Coronary artery (tissue), 2 donors: Measurements from ENCODE around the gene PRSS22.

Source experiments
- DNase-seq: peaks from one replicate; pipeline ENCODE4 v3.0.0-alpha.2; 2017; ENCODE audit warnings: low spot score
- H3K27ac ChIP-seq, 2 donors: fragments of 200-600 bp; sonication (generic); one replicate each; pipeline ENCODE4 v1.5.1; 2016 to 2019
- H3K4me3 ChIP-seq: fragments of 200-600 bp; sonication (generic); 2 replicates; pipeline ENCODE4 v1.5.1; 2016; ENCODE audit warnings: mild to moderate bottlenecking, moderate library complexity
- TF ChIP-seq, protein P1 (sequence below): fragments of 200-600 bp; sonication (generic); IDR thresholded peaks from one replicate; pipeline ENCODE4 v1.5.1; 2019; ENCODE audit warnings: antibody characterized with exemption

The PRSS22 gene

DNA sequence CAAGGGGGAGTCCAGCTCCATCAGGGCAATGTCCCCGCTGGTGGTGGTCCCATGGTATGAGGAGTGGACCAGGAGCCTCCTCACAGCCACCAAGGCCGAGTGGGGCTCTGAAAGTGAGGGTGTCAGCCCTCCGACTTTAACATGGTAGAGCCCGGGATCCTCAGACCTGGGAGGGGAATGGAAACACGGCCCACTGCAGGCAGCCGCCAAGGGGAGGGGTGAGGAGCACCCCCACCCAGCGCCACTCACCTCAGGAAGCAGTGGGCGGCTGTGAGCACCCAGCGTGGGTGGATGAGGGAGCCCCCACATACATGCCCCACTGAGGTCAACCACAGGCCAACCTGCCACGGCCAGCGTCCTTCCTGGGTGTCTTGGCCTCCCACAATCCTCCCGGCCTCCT is 17.1 kb downstream of the PRSS22 start:
- Histone ChIP-seq H3K4me3 (no peak overlapping the region), H3K27ac (no peak overlapping the region)
- DNase-seq: no peak
- TF ChIP-seq, protein P1, sequence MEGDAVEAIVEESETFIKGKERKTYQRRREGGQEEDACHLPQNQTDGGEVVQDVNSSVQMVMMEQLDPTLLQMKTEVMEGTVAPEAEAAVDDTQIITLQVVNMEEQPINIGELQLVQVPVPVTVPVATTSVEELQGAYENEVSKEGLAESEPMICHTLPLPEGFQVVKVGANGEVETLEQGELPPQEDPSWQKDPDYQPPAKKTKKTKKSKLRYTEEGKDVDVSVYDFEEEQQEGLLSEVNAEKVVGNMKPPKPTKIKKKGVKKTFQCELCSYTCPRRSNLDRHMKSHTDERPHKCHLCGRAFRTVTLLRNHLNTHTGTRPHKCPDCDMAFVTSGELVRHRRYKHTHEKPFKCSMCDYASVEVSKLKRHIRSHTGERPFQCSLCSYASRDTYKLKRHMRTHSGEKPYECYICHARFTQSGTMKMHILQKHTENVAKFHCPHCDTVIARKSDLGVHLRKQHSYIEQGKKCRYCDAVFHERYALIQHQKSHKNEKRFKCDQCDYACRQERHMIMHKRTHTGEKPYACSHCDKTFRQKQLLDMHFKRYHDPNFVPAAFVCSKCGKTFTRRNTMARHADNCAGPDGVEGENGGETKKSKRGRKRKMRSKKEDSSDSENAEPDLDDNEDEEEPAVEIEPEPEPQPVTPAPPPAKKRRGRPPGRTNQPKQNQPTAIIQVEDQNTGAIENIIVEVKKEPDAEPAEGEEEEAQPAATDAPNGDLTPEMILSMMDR: no peak

DNA sequence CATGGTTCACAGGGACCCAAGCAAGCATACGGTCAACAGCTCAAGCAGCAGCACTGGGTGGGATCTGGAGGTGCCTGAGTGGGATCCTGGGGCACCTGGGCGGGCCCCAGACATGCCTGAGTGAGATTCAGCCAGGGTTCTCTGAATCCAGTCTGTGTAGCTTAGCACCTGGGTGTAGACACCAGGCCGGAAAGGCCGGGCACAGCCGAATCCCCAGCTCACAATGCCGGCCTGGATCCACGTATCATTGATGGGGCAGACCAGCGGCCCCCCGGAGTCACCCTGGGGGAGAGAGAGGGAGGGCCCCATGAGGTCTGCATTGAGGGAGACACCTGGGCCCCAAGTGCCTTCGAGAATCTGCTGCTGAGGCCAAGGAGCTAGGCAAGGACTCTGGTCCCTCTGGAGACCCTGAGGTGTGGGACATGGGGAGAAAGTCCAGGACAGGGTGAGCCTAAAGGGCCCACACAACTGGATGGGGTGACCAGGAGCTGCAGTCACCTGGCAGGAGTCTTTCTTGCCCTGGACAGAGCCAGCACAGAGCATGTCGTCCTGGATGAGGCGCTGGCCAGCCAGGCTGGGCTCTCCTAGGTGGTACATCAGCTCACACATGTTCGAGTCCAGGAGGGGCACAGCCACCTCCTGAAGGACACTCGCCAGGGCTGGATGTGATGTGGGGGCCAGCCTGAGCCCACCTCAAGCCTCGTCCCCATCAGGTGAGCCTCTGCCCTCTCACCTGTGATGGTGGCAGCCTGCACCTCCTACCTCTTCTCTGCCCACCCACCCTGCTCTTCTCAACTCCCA is 18.1 kb downstream of the PRSS22 start:
- H3K27ac ChIP-seq: no peak overlapping the region

DNA sequence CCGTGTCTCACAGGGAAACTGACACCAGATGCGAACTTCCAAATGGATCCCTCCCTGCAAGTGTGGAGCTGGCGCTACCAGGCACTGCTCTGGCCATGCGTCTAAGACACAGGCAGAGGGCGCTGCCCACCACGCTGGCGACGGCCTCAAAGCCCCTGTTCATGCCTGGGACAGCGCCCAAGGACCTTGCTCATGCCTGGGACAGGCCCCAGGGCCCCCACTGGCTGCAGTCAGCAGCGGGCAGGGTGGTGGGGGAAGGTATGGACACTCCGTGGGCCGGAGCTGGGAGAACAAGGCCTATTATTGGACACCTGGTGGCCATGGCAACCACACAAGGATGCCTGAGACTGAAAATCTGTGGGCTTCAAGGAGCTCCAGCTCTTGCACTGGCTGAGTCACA is 19.0 kb downstream of the PRSS22 start:
- DNase-seq: no peak
- Histone ChIP-seq H3K4me3 (no peak overlapping the region), H3K27ac (no peak overlapping the region)
- TF ChIP-seq, protein P1: no peak

More for the DNA sequence above, 18.1 kb downstream of the PRSS22 start:
- DNase-seq: no peak
- TF ChIP-seq, protein P1: no peak
- H3K4me3 ChIP-seq: no peak overlapping the region

DNA sequence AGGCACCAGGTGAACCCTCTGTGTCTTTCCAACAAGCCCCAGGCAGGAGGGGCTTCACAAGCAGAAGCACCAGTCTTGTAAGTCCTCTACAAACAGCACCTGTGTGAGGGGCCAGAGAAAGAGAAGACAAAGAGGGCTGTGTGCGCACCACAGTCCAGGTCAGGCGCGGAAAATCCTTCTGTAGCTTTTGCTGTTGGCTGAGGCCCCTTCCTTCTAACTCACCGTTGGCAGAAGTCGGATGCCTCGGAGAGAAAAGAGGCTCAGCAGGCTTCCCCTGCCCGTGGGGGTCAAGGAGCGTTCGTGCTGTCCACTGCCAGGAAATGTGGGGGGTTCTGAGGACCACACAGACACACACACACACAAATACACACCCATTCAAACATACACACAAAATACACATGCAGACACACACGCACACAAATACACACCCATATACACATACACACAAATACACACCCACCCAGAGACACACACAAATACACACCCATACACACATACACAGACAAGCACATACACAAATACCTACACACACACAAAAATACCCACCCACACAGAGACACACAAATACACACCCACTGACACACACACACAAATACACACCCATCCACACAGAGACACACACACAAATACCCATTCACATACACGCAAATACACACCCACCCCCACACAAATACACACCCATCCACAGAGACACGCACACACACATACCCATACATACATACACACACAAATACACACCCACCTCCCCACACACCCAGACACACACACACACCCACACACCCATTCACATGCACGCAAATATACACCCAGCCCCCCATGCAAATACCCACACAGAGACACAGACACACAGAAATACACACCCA is 21.1 kb downstream of the PRSS22 start:
- Histone ChIP-seq H3K4me3 (no peak overlapping the region), H3K27ac (no peak overlapping the region)
- TF ChIP-seq, protein P1: no peak
- DNase-seq: no peak

DNA sequence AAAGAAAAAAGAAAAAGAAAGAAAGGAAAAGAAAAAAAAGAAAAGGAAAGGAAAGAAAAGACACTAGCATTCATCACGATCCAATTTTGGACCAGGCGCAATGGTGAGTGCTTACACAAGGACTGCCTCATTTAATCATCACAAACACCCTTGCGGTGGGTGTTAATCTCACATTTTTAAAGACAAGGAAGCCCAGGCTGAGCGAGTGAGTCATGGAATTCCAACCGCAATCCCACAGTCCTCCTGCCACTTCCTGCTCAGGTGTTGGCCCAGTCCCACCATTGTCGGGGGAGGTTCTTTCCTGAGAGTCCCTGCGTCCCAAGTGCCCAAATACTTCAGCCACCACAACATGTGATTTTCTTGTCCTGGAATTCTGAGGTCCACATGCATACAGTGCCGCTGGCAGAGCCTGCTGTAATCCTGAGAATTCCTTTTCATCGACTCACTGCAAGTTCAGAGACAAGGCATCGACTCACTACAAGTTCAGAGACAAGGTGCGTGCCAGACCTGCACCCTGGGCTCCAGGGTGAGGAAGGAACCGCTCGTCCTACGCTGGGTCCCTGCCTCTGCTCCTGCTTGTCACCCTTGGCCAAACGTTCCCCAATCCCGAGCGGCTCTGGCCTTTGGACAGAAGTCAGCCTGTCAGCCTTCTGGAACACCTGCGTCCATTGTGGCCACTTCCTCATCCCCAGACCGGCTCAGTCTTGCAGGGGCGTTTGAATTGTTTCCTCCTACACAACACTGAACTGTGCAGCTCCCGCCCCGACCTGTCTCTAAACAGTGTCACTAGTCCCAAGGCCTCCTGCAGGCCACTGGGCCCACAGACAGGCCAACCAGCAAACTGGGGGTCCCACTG is 22.1 kb downstream of the PRSS22 start:
- Histone ChIP-seq H3K27ac (no peak overlapping the region), H3K4me3 (no peak overlapping the region)
- TF ChIP-seq, protein P1: no peak
- no peak for DNase-seq

DNA sequence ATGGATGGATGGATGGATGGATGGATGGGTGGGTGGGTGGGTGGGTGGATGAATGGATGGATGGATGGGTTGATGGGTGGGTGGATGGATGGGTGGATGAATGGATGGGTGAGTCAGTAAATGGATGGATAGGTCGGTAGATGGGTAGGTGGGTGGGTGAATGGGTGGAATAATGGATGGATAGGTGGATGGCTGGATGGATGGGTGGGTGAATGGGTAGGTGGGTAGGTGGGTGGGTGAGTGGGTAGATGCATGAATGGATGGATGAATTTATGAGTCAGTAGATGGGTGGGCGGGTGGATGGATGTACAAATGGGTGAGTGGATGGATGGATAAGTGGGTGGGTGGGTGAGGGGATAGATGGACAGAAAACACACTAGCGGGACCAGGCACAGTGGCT is 23.0 kb downstream of the PRSS22 start:
- TF ChIP-seq, protein P1: no peak
- no peak for DNase-seq
- no peak overlapping the region for H3K27ac ChIP-seq
- H3K4me3 ChIP-seq: no peak overlapping the region
